ENCODE data around the gene ORC3.
"Not testable (repeated sequence)": the region's sequence is repeated elsewhere in the genome, so short reads cannot be mapped to it uniquely, and the experiment has no call there.

The ORC3 gene

GRCh38 chr6:87696817-87697216, 106.9 kb downstream of the ORC3 start:
- DNase-seq (ENCODE audit: low read depth in 1 of 2, low spot score in 1 of 2), result not testable (repeated sequence)

- DNase-seq (ENCODE audit: low read depth in 1 of 2, low spot score in 1 of 2), result no peak
Measured at GRCh38 chr6:87697581-87698546, 107.9 kb downstream of the ORC3 start.

- no peak for DNase-seq (ENCODE audit: low read depth in 1 of 2, low spot score in 1 of 2)
Measured at GRCh38 chr6:87698547-87699006, 108.6 kb downstream of the ORC3 start.

GRCh38 chr6:87699576-87699975, 109.6 kb downstream of the ORC3 start:
- no peak for DNase-seq (ENCODE audit: low read depth in 1 of 2, low spot score in 1 of 2)

- DNase-seq (ENCODE audit: low read depth in 1 of 2, low spot score in 1 of 2), result peak in 1 of 2 donors; percentile 9
Measured at GRCh38 chr6:87700397-87701343, 110.7 kb downstream of the ORC3 start.

GRCh38 chr6:87701344-87701675, 111.4 kb downstream of the ORC3 start:
- no peak for DNase-seq (ENCODE audit: low read depth in 1 of 2, low spot score in 1 of 2)

GRCh38 chr6:87701676-87702588, 112.0 kb downstream of the ORC3 start, which contains the start of gene AKIRIN2:
TSS of gene AKIRIN2 (minus strand) at chr6:87702233. CDS start at chr6:87701684, 549 bp downstream.
- DNase-seq (ENCODE audit: low read depth in 1 of 2, low spot score in 1 of 2), result peak; percentile 91 to 96

GRCh38 chr6:87702589-87702945, 112.6 kb downstream of the ORC3 start:
- no peak for DNase-seq (ENCODE audit: low read depth in 1 of 2, low spot score in 1 of 2)

- not testable (repeated sequence) for DNase-seq (ENCODE audit: low read depth in 1 of 2, low spot score in 1 of 2)
Measured at GRCh38 chr6:87703039-87703438, 113.1 kb downstream of the ORC3 start.

GRCh38 chr6:87705070-87705691, 115.2 kb downstream of the ORC3 start:
- no peak for DNase-seq (ENCODE audit: low read depth in 1 of 2, low spot score in 1 of 2)

GRCh38 chr6:87706187-87706966, 116.4 kb downstream of the ORC3 start:
- DNase-seq (ENCODE audit: low read depth in 1 of 2, low spot score in 1 of 2), result no peak

GRCh38 chr6:87708581-87709427, 118.9 kb downstream of the ORC3 start:
- not testable (repeated sequence) for DNase-seq (ENCODE audit: low read depth in 1 of 2, low spot score in 1 of 2)

GRCh38 chr6:87710090-87710489, 120.2 kb downstream of the ORC3 start:
- DNase-seq (ENCODE audit: low read depth in 1 of 2, low spot score in 1 of 2), result no peak

GRCh38 chr6:87712713-87713112, 122.8 kb downstream of the ORC3 start:
- DNase-seq (ENCODE audit: low read depth in 1 of 2, low spot score in 1 of 2), result not testable (repeated sequence)

- no peak for DNase-seq (ENCODE audit: low read depth in 1 of 2, low spot score in 1 of 2)
Measured at GRCh38 chr6:87714093-87714842, 124.3 kb downstream of the ORC3 start.
